SK-N-SH treated with all-trans-retinoic acid at 6 μM for 48 hours (cell line): ENCODE results near the gene TRIM2.

Experiments
- ARNTL ChIP-seq: fragments of 450-650 bp; formaldehyde crosslinking; IDR thresholded peaks from 2 replicates; pipeline ENCODE4 v1.5.0; 2020; ENCODE audit warnings: low read depth, mild to moderate bottlenecking, moderate library complexity, borderline replicate concordance
- CREB5 ChIP-seq: fragments of 250-450 bp; sonication (Bioruptor Pico); IDR thresholded peaks from 2 replicates; pipeline ENCODE4 v1.5.1; 2020; ENCODE audit warnings: low read depth, mild to moderate bottlenecking, moderate library complexity
- CSDC2 ChIP-seq: fragments of 250-450 bp; sonication (Bioruptor Pico); IDR thresholded peaks from 2 replicates; pipeline ENCODE4 v1.5.0; 2020; ENCODE audit warnings: mild to moderate bottlenecking, moderate library complexity
- ISL1 ChIP-seq: fragments of 250-450 bp; sonication (Bioruptor Pico); IDR thresholded peaks from 2 replicates; pipeline ENCODE4 v2.1.2; 2022; ENCODE audit warnings: mild to moderate bottlenecking, moderate library complexity
- TOX ChIP-seq: fragments of 250-450 bp; sonication (Bioruptor Pico); IDR thresholded peaks from 2 replicates; pipeline ENCODE4 v1.8.0; 2021; ENCODE audit warnings: mild to moderate bottlenecking, moderate library complexity, borderline replicate concordance
- ZC3H10 ChIP-seq: fragments of 250-450 bp; sonication (Bioruptor Pico); IDR thresholded peaks from 2 replicates; pipeline ENCODE4 v1.5.1; 2021; ENCODE audit warnings: mild to moderate bottlenecking, moderate library complexity
- ZFP3 ChIP-seq: fragments of 250-450 bp; sonication (Bioruptor Pico); IDR thresholded peaks from 2 replicates; pipeline ENCODE4 v1.5.0; 2020; ENCODE audit warnings: mild to moderate bottlenecking, moderate library complexity
- ZFP30 ChIP-seq: fragments of 450-650 bp; formaldehyde crosslinking; IDR thresholded peaks from 2 replicates; pipeline ENCODE4 v1.5.0; 2022; ENCODE audit warnings: mild to moderate bottlenecking, moderate library complexity
- ZNF70 ChIP-seq: fragments of 450-650 bp; formaldehyde crosslinking; IDR thresholded peaks from 2 replicates; pipeline ENCODE4 v1.5.0; 2020; ENCODE audit warnings: mild to moderate bottlenecking, moderate library complexity
- ZNF8 ChIP-seq: fragments of 450-650 bp; formaldehyde crosslinking; IDR thresholded peaks from 2 replicates; pipeline ENCODE4 v1.5.0; 2020; ENCODE audit warnings: mild to moderate bottlenecking, moderate library complexity
- TF ChIP-seq, protein P1 (sequence below): fragments of 250-450 bp; sonication (Bioruptor Pico); IDR thresholded peaks from 2 replicates; pipeline ENCODE4 v1.5.1; 2021; ENCODE audit warnings: mild to moderate bottlenecking, moderate library complexity
- TF ChIP-seq, protein P2 (sequence below): fragments of 250-450 bp; sonication (Bioruptor Pico); IDR thresholded peaks from 2 replicates; pipeline ENCODE4 v1.8.0; 2020; ENCODE audit warnings: mild to moderate bottlenecking, moderate library complexity, borderline replicate concordance
- TF ChIP-seq, protein P3 (sequence below): fragments of 250-450 bp; sonication (Bioruptor Pico); IDR thresholded peaks from 2 replicates; pipeline ENCODE4 v1.5.0; 2020; ENCODE audit warnings: mild to moderate bottlenecking, moderate library complexity

DNA sequence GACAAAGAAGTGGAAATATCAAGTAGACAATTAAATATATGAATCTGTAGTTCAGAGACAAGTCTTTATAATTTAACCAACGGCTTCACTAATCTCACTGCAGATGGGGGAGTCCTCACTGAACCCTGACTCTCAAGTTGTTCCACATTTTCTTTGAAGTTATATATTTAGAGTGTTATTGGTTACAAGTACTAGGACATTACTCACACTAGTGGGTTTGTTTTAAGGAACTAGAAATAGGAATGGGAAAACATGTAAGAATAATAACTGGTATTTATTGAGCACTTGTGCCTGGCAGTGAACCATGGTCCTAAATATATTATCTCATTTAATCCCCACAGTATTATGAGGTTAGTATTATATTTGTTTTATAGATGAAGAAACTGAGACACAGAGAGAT, 162.2 kb downstream of the TRIM2 start:
- TF ChIP-seq ZNF8 (CRISPR knock-in tag) = no peak
- TF ChIP-seq, protein P1, sequence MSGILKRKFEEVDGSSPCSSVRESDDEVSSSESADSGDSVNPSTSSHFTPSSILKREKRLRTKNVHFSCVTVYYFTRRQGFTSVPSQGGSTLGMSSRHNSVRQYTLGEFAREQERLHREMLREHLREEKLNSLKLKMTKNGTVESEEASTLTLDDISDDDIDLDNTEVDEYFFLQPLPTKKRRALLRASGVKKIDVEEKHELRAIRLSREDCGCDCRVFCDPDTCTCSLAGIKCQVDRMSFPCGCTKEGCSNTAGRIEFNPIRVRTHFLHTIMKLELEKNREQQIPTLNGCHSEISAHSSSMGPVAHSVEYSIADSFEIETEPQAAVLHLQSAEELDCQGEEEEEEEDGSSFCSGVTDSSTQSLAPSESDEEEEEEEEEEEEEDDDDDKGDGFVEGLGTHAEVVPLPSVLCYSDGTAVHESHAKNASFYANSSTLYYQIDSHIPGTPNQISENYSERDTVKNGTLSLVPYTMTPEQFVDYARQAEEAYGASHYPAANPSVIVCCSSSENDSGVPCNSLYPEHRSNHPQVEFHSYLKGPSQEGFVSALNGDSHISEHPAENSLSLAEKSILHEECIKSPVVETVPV (CRISPR knock-in tag) = no peak
- no peak for TF ChIP-seq ZFP30
- no peak for TF ChIP-seq ZFP3 (CRISPR knock-in tag)
- TF ChIP-seq ARNTL (CRISPR knock-in tag) = no peak
- no peak for TF ChIP-seq ISL1
- no peak for TF ChIP-seq ZC3H10 (CRISPR knock-in tag)
- TF ChIP-seq, protein P2, sequence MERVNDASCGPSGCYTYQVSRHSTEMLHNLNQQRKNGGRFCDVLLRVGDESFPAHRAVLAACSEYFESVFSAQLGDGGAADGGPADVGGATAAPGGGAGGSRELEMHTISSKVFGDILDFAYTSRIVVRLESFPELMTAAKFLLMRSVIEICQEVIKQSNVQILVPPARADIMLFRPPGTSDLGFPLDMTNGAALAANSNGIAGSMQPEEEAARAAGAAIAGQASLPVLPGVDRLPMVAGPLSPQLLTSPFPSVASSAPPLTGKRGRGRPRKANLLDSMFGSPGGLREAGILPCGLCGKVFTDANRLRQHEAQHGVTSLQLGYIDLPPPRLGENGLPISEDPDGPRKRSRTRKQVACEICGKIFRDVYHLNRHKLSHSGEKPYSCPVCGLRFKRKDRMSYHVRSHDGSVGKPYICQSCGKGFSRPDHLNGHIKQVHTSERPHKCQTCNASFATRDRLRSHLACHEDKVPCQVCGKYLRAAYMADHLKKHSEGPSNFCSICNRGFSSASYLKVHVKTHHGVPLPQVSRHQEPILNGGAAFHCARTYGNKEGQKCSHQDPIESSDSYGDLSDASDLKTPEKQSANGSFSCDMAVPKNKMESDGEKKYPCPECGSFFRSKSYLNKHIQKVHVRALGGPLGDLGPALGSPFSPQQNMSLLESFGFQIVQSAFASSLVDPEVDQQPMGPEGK = no peak
- TF ChIP-seq CSDC2 = no peak
- TF ChIP-seq TOX = no peak
- no peak for TF ChIP-seq ZNF70 (CRISPR knock-in tag)
- TF ChIP-seq, protein P3, sequence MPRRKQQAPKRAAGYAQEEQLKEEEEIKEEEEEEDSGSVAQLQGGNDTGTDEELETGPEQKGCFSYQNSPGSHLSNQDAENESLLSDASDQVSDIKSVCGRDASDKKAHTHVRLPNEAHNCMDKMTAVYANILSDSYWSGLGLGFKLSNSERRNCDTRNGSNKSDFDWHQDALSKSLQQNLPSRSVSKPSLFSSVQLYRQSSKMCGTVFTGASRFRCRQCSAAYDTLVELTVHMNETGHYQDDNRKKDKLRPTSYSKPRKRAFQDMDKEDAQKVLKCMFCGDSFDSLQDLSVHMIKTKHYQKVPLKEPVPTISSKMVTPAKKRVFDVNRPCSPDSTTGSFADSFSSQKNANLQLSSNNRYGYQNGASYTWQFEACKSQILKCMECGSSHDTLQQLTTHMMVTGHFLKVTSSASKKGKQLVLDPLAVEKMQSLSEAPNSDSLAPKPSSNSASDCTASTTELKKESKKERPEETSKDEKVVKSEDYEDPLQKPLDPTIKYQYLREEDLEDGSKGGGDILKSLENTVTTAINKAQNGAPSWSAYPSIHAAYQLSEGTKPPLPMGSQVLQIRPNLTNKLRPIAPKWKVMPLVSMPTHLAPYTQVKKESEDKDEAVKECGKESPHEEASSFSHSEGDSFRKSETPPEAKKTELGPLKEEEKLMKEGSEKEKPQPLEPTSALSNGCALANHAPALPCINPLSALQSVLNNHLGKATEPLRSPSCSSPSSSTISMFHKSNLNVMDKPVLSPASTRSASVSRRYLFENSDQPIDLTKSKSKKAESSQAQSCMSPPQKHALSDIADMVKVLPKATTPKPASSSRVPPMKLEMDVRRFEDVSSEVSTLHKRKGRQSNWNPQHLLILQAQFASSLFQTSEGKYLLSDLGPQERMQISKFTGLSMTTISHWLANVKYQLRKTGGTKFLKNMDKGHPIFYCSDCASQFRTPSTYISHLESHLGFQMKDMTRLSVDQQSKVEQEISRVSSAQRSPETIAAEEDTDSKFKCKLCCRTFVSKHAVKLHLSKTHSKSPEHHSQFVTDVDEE (CRISPR knock-in tag) = no peak
- TF ChIP-seq CREB5 (CRISPR knock-in tag) = no peak
